ENCODE results near the gene NHEJ1.

NHEJ1 gene

GRCh38 chr2:219057709-219058540 is 102.7 kb downstream of the NHEJ1 start:
- peak overlapping the region; percentile 31 for H3K4me3 ChIP-seq (ENCODE audit: low read depth, low read length)
- H3K4me1 ChIP-seq = peaks cover 2% of the 10 kb centered on the region; the same call in 1 of the 2 replicates
- H3K36me3 ChIP-seq = no peaks in the 10 kb centered on the region
- peak; percentile 86 for TF ChIP-seq CTCF (IDR thresholded peaks at IDR 0.05; ENCODE audit: low read depth, low read length)
- peaks cover 68% of the 10 kb centered on the region for H3K27me3 ChIP-seq
- peak; percentile 88 for DNase-seq
- H3K9me3 ChIP-seq = no peaks in the 10 kb centered on the region

- Histone ChIP-seq H3K4me3 (ENCODE audit: low read depth, low read length) (peak overlapping the region; percentile 31), H3K4me1 (peaks cover 2% of the 10 kb centered on the region; the same call in 1 of the 2 replicates), H3K27me3 (peaks cover 60% of the 10 kb centered on the region), H3K9me3 (no peaks in the 10 kb centered on the region), H3K36me3 (no peaks in the 10 kb centered on the region)
- DNase-seq = no peak
- no peak for TF ChIP-seq CTCF (IDR thresholded peaks at IDR 0.05; ENCODE audit: low read depth, low read length)
These were observed 103.5 kb downstream of the NHEJ1 start for GRCh38 chr2:219056896-219057708.

- no peak for TF ChIP-seq CTCF (IDR thresholded peaks at IDR 0.05; ENCODE audit: low read depth, low read length)
- H3K27me3 ChIP-seq = peaks cover 52% of the 10 kb centered on the region
- no peak overlapping the region for H3K4me3 ChIP-seq (ENCODE audit: low read depth, low read length)
- H3K9me3 ChIP-seq = no peaks in the 10 kb centered on the region
- no peaks in the 10 kb centered on the region for H3K36me3 ChIP-seq
- DNase-seq = no peak
- peaks cover 2% of the 10 kb centered on the region; the same call in 1 of the 2 replicates for H3K4me1 ChIP-seq
These were observed 104.3 kb downstream of the NHEJ1 start for GRCh38 chr2:219056176-219056895.

- peaks cover 41% of the 10 kb centered on the region for H3K27me3 ChIP-seq
- H3K4me1 ChIP-seq = peaks cover 2% of the 10 kb centered on the region; the same call in 1 of the 2 replicates
- H3K9me3 ChIP-seq = no peaks in the 10 kb centered on the region
- no peak for DNase-seq
- H3K36me3 ChIP-seq = no peaks in the 10 kb centered on the region
- TF ChIP-seq CTCF (IDR thresholded peaks at IDR 0.05; ENCODE audit: low read depth, low read length) = no peak
- H3K4me3 ChIP-seq (ENCODE audit: low read depth, low read length) = no peak overlapping the region
These were observed 105.4 kb downstream of the NHEJ1 start for GRCh38 chr2:219054956-219055903.

- Histone ChIP-seq H3K36me3 (no peaks in the 10 kb centered on the region), H3K4me1 (no peaks in the 10 kb centered on the region), H3K27me3 (peaks cover 13% of the 10 kb centered on the region), H3K9me3 (no peaks in the 10 kb centered on the region), H3K4me3 (ENCODE audit: low read depth, low read length) (no peak overlapping the region)
- DNase-seq = no peak
- TF ChIP-seq CTCF (IDR thresholded peaks at IDR 0.05; ENCODE audit: low read depth, low read length) = no peak
These were observed 111.3 kb downstream of the NHEJ1 start for GRCh38 chr2:219049282-219049681.

Data from BE2C (cell line).